ENCODE measurements around the gene GSK3B. TPM values are rescaled to one million over a fixed set of nuclear protein-coding genes. Genes with fewer than 3 reads are reported as not detected.
"Not testable (repeated sequence)": the region's sequence is repeated elsewhere in the genome, so short reads cannot be mapped to it uniquely, and the experiment has no call there.

GSK3B gene
- total and polyA plus RNA-seq, 2 donors (not counting 1 experiment from before 2014, with no cell fraction given), result 12.3 to 33.3 TPM

GRCh38 chr3:119989981-119990655 is 104.1 kb downstream of the GSK3B start:
- no peaks in the 10 kb centered on the region for H3K4me1 ChIP-seq (ENCODE audit: control insufficient read depth in 2 of 2, insufficient read depth in 2 of 2, low read length in 2 of 2)
- Mint-ChIP-seq H3K4me3 (no peak overlapping the region), H3K9me3 (ENCODE audit: insufficient read depth) (peaks cover 2% of the 10 kb centered on the region), H3K4me1 (peaks cover 10% of the 10 kb centered on the region), H3K27me3 (no peaks in the 10 kb centered on the region), H3K27ac (no peak overlapping the region)
- H2AFZ ChIP-seq (ENCODE audit: insufficient read depth, low read depth, low read length, poor library complexity, severe bottlenecking), result no peak overlapping the region
- peaks cover 59% of the 10 kb centered on the region for H3K79me2 ChIP-seq (ENCODE audit: control insufficient read depth, insufficient read depth, low read length)
- peaks cover 14% of the 10 kb centered on the region for H4K20me1 ChIP-seq (ENCODE audit: control insufficient read depth, insufficient read depth, low read length, poor library complexity, severe bottlenecking)
- no peak for DNase-seq
- intact Hi-C loops (cut with micrococcal nuclease), result no loop called here
- ChIA-PET POLR2A (no interaction called here), CTCF (no interaction called here)
- no peak for ATAC-seq (ENCODE audit: low read depth)
- peaks cover 0 to 1% of the 10 kb centered on the region in 2 experiments for H3K36me3 ChIP-seq (replicated peaks in 1 of 2; ENCODE audit: control extremely low read depth in 1 of 2, control insufficient read depth in 1 of 2, extremely low read depth in 1 of 2, insufficient read depth in 2 of 2, low read length in 1 of 2)
- H3K27me3 ChIP-seq (replicated peaks in 1 of 4; ENCODE audit: control extremely low read depth in 1 of 4, control insufficient read depth in 3 of 4, insufficient read depth in 4 of 4, low read length in 3 of 4), result no peaks in the 10 kb centered on the region
- H3K4me2 ChIP-seq (replicated peaks; ENCODE audit: low read depth, low read length, poor library complexity, severe bottlenecking), result no peak overlapping the region
- 100% methylated on average over 7 of the region's 8 CpGs for WGBS (ENCODE audit: insufficient coverage)
- no peak overlapping the region for H3K9ac ChIP-seq (ENCODE audit: low read length)
- no peak overlapping the region for H3K27ac ChIP-seq (ENCODE audit: low read length in 2 of 2)
- H3K9me3 ChIP-seq (ENCODE audit: control extremely low read depth in 1 of 3, control insufficient read depth in 2 of 3, insufficient read depth in 1 of 3, low read length in 2 of 3), result peaks cover 0 to 1% (median 0%) of the 10 kb centered on the region in 3 donors
- TF ChIP-seq CTCF (IDR thresholded peaks at IDR 0.05) (no peak), EZH2 (IDR thresholded peaks at IDR 0.05; ENCODE audit: borderline replicate concordance, insufficient read depth, low read depth, low read length, poor library complexity, severe bottlenecking) (no peak)
- H3K4me3 ChIP-seq (ENCODE audit: control extremely low read depth in 1 of 5, extremely low read depth in 1 of 5, insufficient read depth in 1 of 5, low read depth in 2 of 5, low read length in 4 of 5), result no peak overlapping the region

- intact Hi-C loops (cut with micrococcal nuclease); H3K4me3 Mint-ChIP-seq; H3K4me2 ChIP-seq (replicated peaks; ENCODE audit: low read depth, low read length, poor library complexity, severe bottlenecking); H2AFZ ChIP-seq (ENCODE audit: insufficient read depth, low read depth, low read length, poor library complexity, severe bottlenecking); H3K9me3 ChIP-seq (ENCODE audit: control extremely low read depth in 1 of 3, control insufficient read depth in 2 of 3, insufficient read depth in 1 of 3, low read length in 2 of 3); H3K4me1 Mint-ChIP-seq; H3K27ac ChIP-seq (ENCODE audit: low read length in 2 of 2); H3K27me3 Mint-ChIP-seq; CTCF ChIA-PET; H3K27ac Mint-ChIP-seq; H3K36me3 ChIP-seq (replicated peaks in 1 of 2; ENCODE audit: control extremely low read depth in 1 of 2, control insufficient read depth in 1 of 2, extremely low read depth in 1 of 2, insufficient read depth in 2 of 2, low read length in 1 of 2); H3K4me1 ChIP-seq (ENCODE audit: control insufficient read depth in 2 of 2, insufficient read depth in 2 of 2, low read length in 2 of 2); DNase-seq; H3K4me3 ChIP-seq (ENCODE audit: control extremely low read depth in 1 of 5, extremely low read depth in 1 of 5, insufficient read depth in 1 of 5, low read depth in 2 of 5, low read length in 4 of 5); ATAC-seq (ENCODE audit: low read depth); H3K27me3 ChIP-seq (replicated peaks in 1 of 4; ENCODE audit: control extremely low read depth in 1 of 4, control insufficient read depth in 3 of 4, insufficient read depth in 4 of 4, low read length in 3 of 4); POLR2A ChIA-PET; H3K9ac ChIP-seq (ENCODE audit: low read length): not testable (repeated sequence)
- Histone ChIP-seq H4K20me1 (ENCODE audit: control insufficient read depth, insufficient read depth, low read length, poor library complexity, severe bottlenecking) (peaks cover 15% of the 10 kb centered on the region), H3K79me2 (ENCODE audit: control insufficient read depth, insufficient read depth, low read length) (peaks cover 53% of the 10 kb centered on the region)
- WGBS (ENCODE audit: insufficient coverage), result no CpG with 5 or more reads among the region's 4 CpGs
- peaks cover 11% of the 10 kb centered on the region for H3K9me3 Mint-ChIP-seq (ENCODE audit: insufficient read depth)
Measured at GRCh38 chr3:119986812-119987211, 107.4 kb downstream of the GSK3B start.

Measured in B cell (primary cell).